Adrenal gland (tissue), 5 donors: Measurements from ENCODE around the gene VSTM2B.

Experiments used
- CTCF ChIP-seq, 6 experiments: fragments of 450-650 bp in 4 of 6; fragments of 200-600 bp in 2 of 6; sonication (generic) in 1 of 6; IDR thresholded peaks; 1 replicate in 5 of 6; 2 replicates in 1 of 6; pipeline versions ENCODE4 v1.5.1 to v1.8.0; 2016 to 2021; ENCODE audit warnings: antibody characterized with exemption in 6 of 6, mild to moderate bottlenecking in 2 of 6, moderate library complexity in 1 of 6
- POLR2A ChIP-seq, 2 donors: fragments of 450-650 bp; IDR thresholded peaks; one replicate each; pipeline ENCODE4 v1.6.1; 2017; ENCODE audit warnings: antibody characterized with exemption in 2 of 2, mild to moderate bottlenecking in 2 of 2, moderate library complexity in 1 of 2
- donor health status: DM: no; HTN: no; CAD: no.

- no peak for TF ChIP-seq POLR2A (IDR thresholded peaks at IDR 0.05)
- no peak for TF ChIP-seq CTCF (IDR thresholded peaks at IDR 0.05)
Observed at GRCh38 chr19:29532956-29533355, 7.2 kb downstream of the VSTM2B start.
